Heart right ventricle (tissue), 16 donors: Measurements from ENCODE around the gene MCF2L2. TPM values are rescaled to one million over a fixed set of nuclear protein-coding genes. Genes with fewer than 3 reads are reported as not detected.

Source experiments
- ATAC-seq, 8 donors: fragments of 200-7000 bp; cut with Tn5 transposase; one replicate each; pipeline ENCODE4 v1.9.1; 2020; ENCODE audit warnings: mild to moderate bottlenecking in 8 of 8, moderate library complexity in 8 of 8, moderate number of reproducible peaks in 1 of 8
- DNase-seq, 2 donors: peaks; one replicate each; pipeline ENCODE4 v3.0.0-alpha.2; 2020
- H3K27ac ChIP-seq, 10 donors: fragments of 200-600 bp; sonication (generic) in 2 of 10; one replicate each; pipeline versions ENCODE4 v1.5.0 to v1.8.0; 2020 to 2022; ENCODE audit warnings: mild to moderate bottlenecking in 3 of 10
- H3K27me3 ChIP-seq, 7 donors: fragments of 200-600 bp; one replicate each; pipeline ENCODE4 v1.8.0; 2021 to 2022; ENCODE audit warnings: mild to moderate bottlenecking in 2 of 7
- H3K36me3 ChIP-seq, 9 donors: fragments of 200-600 bp; sonication (generic) in 1 of 9; one replicate each; pipeline versions ENCODE4 v1.5.0 to v1.8.0; 2020 to 2022; ENCODE audit warnings: mild to moderate bottlenecking in 2 of 9
- H3K4me1 ChIP-seq, 9 donors: fragments of 200-600 bp; sonication (generic) in 1 of 9; one replicate each; pipeline versions ENCODE4 v1.5.0 to v1.8.0; 2020 to 2022; ENCODE audit warnings: mild to moderate bottlenecking in 4 of 9
- H3K4me3 ChIP-seq, 10 donors: fragments of 200-600 bp; sonication (generic) in 2 of 10; one replicate each; pipeline versions ENCODE4 v1.5.0 to v1.8.0; 2020 to 2022; ENCODE audit warnings: mild to moderate bottlenecking in 7 of 10, moderate library complexity in 2 of 10
- H3K9me3 ChIP-seq, 11 donors: fragments of 200-600 bp in 10 of 11; sonication (generic) in 2 of 11; one replicate each; pipeline versions ENCODE4 v1.5.0 to v1.8.0; 2013 to 2022; ENCODE audit warnings: mild to moderate bottlenecking in 2 of 11, control low read depth in 1 of 11, moderate library complexity in 1 of 11
- WGBS, 2 donors: extraction: QIAGEN DNeasy Blood & Tissue Kit; methylation state at CpG; one replicate each; pipeline ENCODE4 v1.1.7; 2013; ENCODE audit warnings: inconsistent platforms in 1 of 2; 5-methylcytosine and 5-hydroxymethylcytosine counted together
- intact Hi-C, 10 donors: fragments of 100-400 bp; cut with DNase I; formaldehyde crosslinking; loops; one replicate each; pipeline versions ENCODE4 v1.11.1 to v1.14.2; 2022
- polyA plus RNA-seq, 2 donors: library from polyadenylated mRNA; stranded (reverse); fragments of 200-250 nt; gene quantifications; one replicate each; pipeline ENCODE4 v1.2.3, GENCODE V29; 2013
- total RNA-seq, 10 donors: library from RNA; stranded (reverse); fragmentation: NEBNext Ultra II Directional in 3 of 10; extraction: Animal tissue kit (Norgen Biotek cat#: 25700) in 3 of 10; gene quantifications; one replicate each; pipeline versions ENCODE4 v1.2.1 to v1.2.4, GENCODE V29; 2021 to 2023
- TF ChIP-seq, protein P1 (sequence below), 9 donors: fragments of 200-600 bp; sonication (generic) in 2 of 9; IDR thresholded peaks; one replicate each; pipeline versions ENCODE4 v1.5.0 to v1.8.0; 2021 to 2022; ENCODE audit warnings: antibody characterized with exemption in 9 of 9, mild to moderate bottlenecking in 5 of 9, moderate library complexity in 1 of 9
- donor health status: Arrhythmogenic right ventricular cardiomyopathy.
- donor health status: ischemic (EF 13 %, LVEDD 7.1; RV severe dilation, severe dysfunction).
- donor health status: healthy with polysubstance abuse.
- donor health status: DM: no; HTN: yes; CAD: no.
- donor health status: DM: no; HTN: no; CAD: no.
- donor health status: ischemic (EF 25% LVEDD 6.9; RV normal size, moderate dysfunction).
- donor health status: ischemic (EF 25% LVEDD 5.7; RV mildly dilated, moderate dysfunction).
- donor health status: healthy.
- donor health status: DM: yes; HTN: yes; CAD: no.
- donor health status: Ischemic cardiomyopathy.
- donor health status: ischemic (EF 35%, LVEDD 5.7; RV mildly dilated, moderate dysfunction).
- donor health status: nonischemic (EF 11% LVEDD 7.7; RV severe dilation, severe dysfunction).
- donor health status: DM: yes; HTN: yes; CAD: no.
- donor health status: PGD.
- donor health status: ischemic (EF 29% LVEDD 5.4; RV normal size, mild dysfunction).
- donor health status: nonischemic (EF 23%, LVEDD 6.1; RV moderate dilation, normal function).

Gene MCF2L2
- total and polyA plus RNA-seq, 12 donors, result 0.09 to 1.5 (median 0.40) TPM; not detected in 1

GRCh38 chr3:183213415-183214276, 214.8 kb downstream of the MCF2L2 start:
- no peak overlapping the region for H3K4me3 ChIP-seq
- ATAC-seq, result peak in 5 of 8 donors; percentile 10 to 65 (median 19)
- H3K27ac ChIP-seq, result peak overlapping the region in 8 of 10 donors; percentile 28 to 86 (median 69)
- DNase-seq, result no peak
- H3K36me3 ChIP-seq, result no peaks in the 10 kb centered on the region
- WGBS, 2 donors, result 57 to 62% methylated on average over 3 of the region's 3 CpGs
- TF ChIP-seq, protein P1, sequence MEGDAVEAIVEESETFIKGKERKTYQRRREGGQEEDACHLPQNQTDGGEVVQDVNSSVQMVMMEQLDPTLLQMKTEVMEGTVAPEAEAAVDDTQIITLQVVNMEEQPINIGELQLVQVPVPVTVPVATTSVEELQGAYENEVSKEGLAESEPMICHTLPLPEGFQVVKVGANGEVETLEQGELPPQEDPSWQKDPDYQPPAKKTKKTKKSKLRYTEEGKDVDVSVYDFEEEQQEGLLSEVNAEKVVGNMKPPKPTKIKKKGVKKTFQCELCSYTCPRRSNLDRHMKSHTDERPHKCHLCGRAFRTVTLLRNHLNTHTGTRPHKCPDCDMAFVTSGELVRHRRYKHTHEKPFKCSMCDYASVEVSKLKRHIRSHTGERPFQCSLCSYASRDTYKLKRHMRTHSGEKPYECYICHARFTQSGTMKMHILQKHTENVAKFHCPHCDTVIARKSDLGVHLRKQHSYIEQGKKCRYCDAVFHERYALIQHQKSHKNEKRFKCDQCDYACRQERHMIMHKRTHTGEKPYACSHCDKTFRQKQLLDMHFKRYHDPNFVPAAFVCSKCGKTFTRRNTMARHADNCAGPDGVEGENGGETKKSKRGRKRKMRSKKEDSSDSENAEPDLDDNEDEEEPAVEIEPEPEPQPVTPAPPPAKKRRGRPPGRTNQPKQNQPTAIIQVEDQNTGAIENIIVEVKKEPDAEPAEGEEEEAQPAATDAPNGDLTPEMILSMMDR (IDR thresholded peaks at IDR 0.05), result no peak
- intact Hi-C loops, result loop anchor here in 3 of 10 donors (5.0 kb wide), 1 partner anchor 39 kb away; the partner anchor contains the start of gene B3GNT5 (in 3 of the 3)
- no peaks in the 10 kb centered on the region for H3K9me3 ChIP-seq
- H3K4me1 ChIP-seq, result peaks cover 0 to 49% (median 21%) of the 10 kb centered on the region in 9 donors
- no peaks in the 10 kb centered on the region for H3K27me3 ChIP-seq

- intact Hi-C loops, result loop anchor here in 3 of 10 donors (5.0 kb wide), 1 partner anchor 40 kb away; the partner anchor contains the start of gene B3GNT5 (in 3 of the 3)
- DNase-seq, result peak in 1 of 2 donors; percentile 36
- TF ChIP-seq, protein P1 (IDR thresholded peaks at IDR 0.05), result no peak
- H3K27me3 ChIP-seq, result no peaks in the 10 kb centered on the region
- no peak overlapping the region for H3K4me3 ChIP-seq
- H3K4me1 ChIP-seq, result peaks cover 0 to 49% (median 21%) of the 10 kb centered on the region in 9 donors
- H3K9me3 ChIP-seq, result no peaks in the 10 kb centered on the region
- WGBS, 2 donors, result 49 to 73% methylated on average over 7 of the region's 7 CpGs
- H3K36me3 ChIP-seq, result no peaks in the 10 kb centered on the region
- peak overlapping the region in 9 of 10 donors; percentile 42 to 89 (median 68) for H3K27ac ChIP-seq
- ATAC-seq, result peak in 7 of 8 donors; percentile 38 to 82 (median 73)
Measured at GRCh38 chr3:183212565-183212964, 215.9 kb downstream of the MCF2L2 start.

GRCh38 chr3:183212096-183212495, 216.3 kb downstream of the MCF2L2 start:
- TF ChIP-seq, protein P1 (IDR thresholded peaks at IDR 0.05), result no peak
- H3K36me3 ChIP-seq, result no peaks in the 10 kb centered on the region
- no peak overlapping the region for H3K4me3 ChIP-seq
- H3K27me3 ChIP-seq, result no peaks in the 10 kb centered on the region
- intact Hi-C loops, result loop anchor here in 3 of 10 donors (5.0 kb wide), 1 partner anchor 40 kb away; the partner anchor contains the start of gene B3GNT5 (in 3 of the 3)
- no peaks in the 10 kb centered on the region for H3K9me3 ChIP-seq
- peaks cover 0 to 49% (median 21%) of the 10 kb centered on the region in 9 donors for H3K4me1 ChIP-seq
- ATAC-seq (no peak), DNase-seq (no peak)
- H3K27ac ChIP-seq, result peak overlapping the region in 9 of 10 donors; percentile 42 to 89 (median 68)
- 64 to 75% methylated on average over 12 of the region's 12 CpGs for WGBS, 2 donors

- Histone ChIP-seq H3K36me3 (no peaks in the 10 kb centered on the region), H3K27ac (peak overlapping the region in 9 of 10 donors; percentile 42 to 89 (median 71)), H3K27me3 (no peaks in the 10 kb centered on the region), H3K4me1 (peaks cover 0 to 49% (median 21%) of the 10 kb centered on the region in 9 donors), H3K4me3 (peak overlapping the region in 2 of 10 donors; percentile 15 to 27), H3K9me3 (no peaks in the 10 kb centered on the region)
- intact Hi-C loops, result loop anchor here in 3 of 10 donors (5.0 kb wide), 1 partner anchor 41 kb away; the partner anchor contains the start of gene B3GNT5 (in 3 of the 3)
- ATAC-seq, result peak; percentile 73 to 93 (median 89)
- peak; percentile 19 to 37 for DNase-seq
- TF ChIP-seq, protein P1 (IDR thresholded peaks at IDR 0.05), result peak in 1 of 9 donors; percentile 17
- WGBS, 2 donors, result 62 to 74% methylated on average over 13 of the region's 13 CpGs
Measured at GRCh38 chr3:183211352-183211751, 217.1 kb downstream of the MCF2L2 start.
